GM12878 (cell line): Measurements from ENCODE around the gene SLC25A15. TPM values are rescaled to one million over a fixed set of nuclear protein-coding genes. Genes with fewer than 3 reads are reported as not detected.

ENCODE experiments used
- ATAC-seq: fragments of 200-7000 bp; cut with Tn5 transposase; 3 replicates; pipeline ENCODE4 v1.9.1; 2020; ENCODE audit warnings: mild to moderate bottlenecking, moderate library complexity
- BruUV-seq: library from RNA; stranded (reverse); fragments of 400-500 nt; replicated peaks from 2 replicates; lab custom pipeline; 2021; lab: Mats Ljungman, UMichigan
- CTCF ChIA-PET: fragments of 300-600 bp; sonication (Branson Sonifier 250); formaldehyde crosslinking; extraction: SDS; loops from one replicate; lab custom pipeline; 2021; ENCODE audit warnings: inconsistent platforms; lab: Yijun Ruan, JAX
- POLR2A ChIA-PET: fragments of 350-600 bp; formaldehyde crosslinking; extraction: SDS; loops from one replicate; lab custom pipeline; 2021; ENCODE audit warnings: inconsistent platforms; lab: Charles Lee
- RAD21 ChIA-PET: fragments of 300-600 bp; sonication (Branson Sonifier 250); formaldehyde crosslinking; loops from one replicate; lab custom pipeline; 2023; ENCODE audit warnings: antibody characterized with exemption; ENCODE audit not compliant: unreplicated experiment; lab: Charles Lee
- SMC1A ChIA-PET: fragments of 300-600 bp; sonication (Branson Sonifier 250); formaldehyde crosslinking; loops from one replicate; lab custom pipeline; 2023; ENCODE audit not compliant: unreplicated experiment, uncharacterized antibody; lab: Charles Lee
- DNase-seq: peaks from one replicate; pipeline ENCODE4 v3.0.0-alpha.2; 2011; ENCODE audit warnings: low read depth, low spot score
- FAIRE-seq: peaks from 3 replicates; lab custom pipeline; 2011; peaks lifted over from hg19 to GRCh38; lab: Jason Lieb, UNC
- H2AFZ ChIP-seq: 2 replicates; pipeline ENCODE4 v1.6.0; 2011; ENCODE audit warnings: low read depth, low read length, control low read depth; ENCODE audit not compliant: control insufficient read depth
- H3K27ac ChIP-seq: 2 replicates; pipeline ENCODE4 v1.5.1; 2011; ENCODE audit warnings: control low read depth; ENCODE audit not compliant: control insufficient read depth, insufficient read depth
- H3K27me3 ChIP-seq, 2 experiments: replicated peaks in 1 of 2; 2 replicates each; pipeline versions ENCODE4 v1.6.0 to v1.6.1; 2011; ENCODE audit warnings: low read length in 1 of 2; ENCODE audit not compliant: control insufficient read depth in 2 of 2, insufficient read depth in 2 of 2
- H3K36me3 ChIP-seq, 2 experiments: 2 replicates each; pipeline ENCODE4 v1.5.1; 2011; ENCODE audit warnings: low read length in 1 of 2; ENCODE audit not compliant: control insufficient read depth in 2 of 2, insufficient read depth in 2 of 2
- H3K4me1 ChIP-seq: 2 replicates; pipeline ENCODE4 v1.6.1; 2011; ENCODE audit warnings: mild to moderate bottlenecking, low read length, moderate library complexity, mixed read lengths; ENCODE audit not compliant: control insufficient read depth, insufficient read depth
- H3K4me2 ChIP-seq: 2 replicates; pipeline ENCODE4 v1.6.0; 2011; ENCODE audit warnings: control low read depth; ENCODE audit not compliant: control insufficient read depth, insufficient read depth
- H3K4me3 ChIP-seq: fragments of 200-600 bp; sonication (generic); 2 replicates; pipeline ENCODE4 v1.5.1; 2016
- H3K79me2 ChIP-seq: 2 replicates; pipeline ENCODE4 v1.6.0; 2011; ENCODE audit warnings: low read length; ENCODE audit not compliant: control insufficient read depth, insufficient read depth
- H3K9ac ChIP-seq: 2 replicates; pipeline ENCODE4 v1.8.0; 2011; ENCODE audit warnings: low read length, control low read depth, mixed read lengths; ENCODE audit not compliant: control insufficient read depth, insufficient read depth
- H3K9me3 ChIP-seq: replicated peaks from 3 replicates; pipeline ENCODE4 v1.5.1; 2011; ENCODE audit warnings: mild to moderate bottlenecking, low read length; ENCODE audit not compliant: control insufficient read depth, insufficient read depth
- H4K20me1 ChIP-seq: 2 replicates; pipeline ENCODE4 v1.6.0; 2011; ENCODE audit not compliant: control insufficient read depth, insufficient read depth
- CEBPB ChIP-seq, 2 experiments: fragments of 150-350 bp in 1 of 2; IDR thresholded peaks; 2 replicates each; pipeline ENCODE4 v1.6.1; 2012 to 2014; ENCODE audit warnings: low read depth in 2 of 2, low read length in 2 of 2, borderline replicate concordance in 1 of 2, inconsistent platforms in 1 of 2
- IKZF1 ChIP-seq: fragments of 450-650 bp; conservative IDR thresholded peaks from 2 replicates; pipeline ENCODE4 v1.6.1; 2017; ENCODE audit warnings: antibody characterized with exemption, mild to moderate bottlenecking
- KAT2A ChIP-seq: conservative IDR thresholded peaks from 2 replicates; pipeline ENCODE4 v1.6.1; 2011; ENCODE audit warnings: low read depth, low read length; ENCODE audit not compliant: control insufficient read depth
- NFIC ChIP-seq: IDR thresholded peaks from 2 replicates; pipeline ENCODE4 v1.6.1; 2012; ENCODE audit warnings: low read depth, mild to moderate bottlenecking, inconsistent platforms, low read length, moderate library complexity
- PML ChIP-seq: IDR thresholded peaks from 2 replicates; pipeline ENCODE4 v1.6.1; 2012; ENCODE audit warnings: low read length, inconsistent platforms
- RAD51 ChIP-seq: fragments of 450-650 bp; IDR thresholded peaks from 2 replicates; pipeline ENCODE4 v1.6.1; 2016; ENCODE audit warnings: moderate library complexity, mild to moderate bottlenecking, inconsistent platforms
- RFX5 ChIP-seq: IDR thresholded peaks from 2 replicates; pipeline ENCODE4 v1.6.1; 2011; ENCODE audit warnings: low read depth, low read length, improper control_type of control experiment
- SMAD1 ChIP-seq: fragments of 450-650 bp; IDR thresholded peaks from 2 replicates; pipeline ENCODE4 v1.6.1; 2018; ENCODE audit warnings: mild to moderate bottlenecking, low read depth; ENCODE audit not compliant: partially characterized antibody
- STAT1 ChIP-seq: fragments of 450-650 bp; conservative IDR thresholded peaks from 2 replicates; pipeline ENCODE4 v1.6.1; 2014; ENCODE audit warnings: antibody characterized with exemption, mild to moderate bottlenecking
- WGBS: methylation state at CpG from one replicate; pipeline ENCODE4 v1.1.6; 2016; ENCODE audit warnings: low lambda C conversion rate; ENCODE audit not compliant: insufficient replicate concordance, insufficient coverage; ENCODE audit errors: missing lambda C conversion rate; 5-methylcytosine and 5-hydroxymethylcytosine counted together
- in situ Hi-C: fragments of 300-500 bp; cut with MboI; formaldehyde crosslinking; loops from 9 replicates; pipeline ENCODE4 v1.14.3; 2018; ENCODE audit warnings: mixed read lengths
- intact Hi-C: fragments of 100-400 bp; cut with micrococcal nuclease; formaldehyde crosslinking; loops from one replicate; pipeline ENCODE4 v1.14.2; 2022; ENCODE audit not compliant: unreplicated experiment
- polyA plus RNA-seq, 11 experiments: library from polyadenylated mRNA; depleted of rRNA in 4 of 11; unstranded in 6 of 11; stranded (reverse) in 5 of 11; fragments of >200 nt; fragmentation: Nextera tagmentation in 4 of 11; fragmentation: Illumina TruSeq in 1 of 11; extraction: Ambion mirVana in 4 of 11; extraction: Trizol in 1 of 11; gene quantifications; 1 replicate in 1 of 11; 2 replicates in 10 of 11; pipeline versions ENCODE4 v1.2.1 to v1.2.3, GENCODE V29; 2011 to 2016; ENCODE audit warnings: inconsistent platforms in 2 of 11, missing spikeins in 2 of 11, low read depth in 1 of 11
- total RNA-seq, 4 experiments: library from RNA; depleted of rRNA in 3 of 4; stranded (reverse); fragments of >200 nt in 3 of 4; fragmentation: Illumina TruSeq in 1 of 4; extraction: Trizol in 1 of 4; gene quantifications; 2 replicates each; pipeline versions ENCODE4 v1.2.1 to v1.2.3, GENCODE V29; 2013 to 2021
- TF ChIP-seq, protein P1 (sequence below): IDR thresholded peaks from 2 replicates; pipeline ENCODE4 v1.6.1; 2011; ENCODE audit warnings: low read depth, low read length, improper control_type of control experiment, borderline replicate concordance
- TF ChIP-seq, protein P2 (sequence below): fragments of 450-650 bp; IDR thresholded peaks from 2 replicates; pipeline ENCODE4 v1.6.1; 2018; ENCODE audit warnings: borderline replicate concordance, mild to moderate bottlenecking; ENCODE audit not compliant: partially characterized antibody
- TF ChIP-seq, protein P3 (sequence below): IDR thresholded peaks from 2 replicates; pipeline ENCODE4 v1.6.1; 2011; ENCODE audit warnings: mild to moderate bottlenecking, low read depth, low read length, moderate library complexity; ENCODE audit not compliant: insufficient replicate concordance
- TF ChIP-seq, protein P4 (sequence below): IDR thresholded peaks from 2 replicates; pipeline ENCODE4 v1.6.1; 2011; ENCODE audit warnings: borderline replicate concordance, low read depth, mild to moderate bottlenecking, moderate library complexity, low read length; ENCODE audit not compliant: insufficient read depth, poor library complexity, severe bottlenecking
- TF ChIP-seq, protein P5 (sequence below): IDR thresholded peaks from 2 replicates; pipeline ENCODE4 v1.6.1; 2011; ENCODE audit warnings: borderline replicate concordance, low read depth, mild to moderate bottlenecking, moderate library complexity, mixed read lengths, low read length; ENCODE audit not compliant: insufficient read depth; ENCODE audit errors: extremely low read length

SLC25A15 gene
- total and polyA plus RNA-seq, 10 of the 15 experiments (the other 5 are each of a cell fraction or from before 2014, with no cell fraction given): 2.7 to 20.6 (median 15.0) TPM

DNA sequence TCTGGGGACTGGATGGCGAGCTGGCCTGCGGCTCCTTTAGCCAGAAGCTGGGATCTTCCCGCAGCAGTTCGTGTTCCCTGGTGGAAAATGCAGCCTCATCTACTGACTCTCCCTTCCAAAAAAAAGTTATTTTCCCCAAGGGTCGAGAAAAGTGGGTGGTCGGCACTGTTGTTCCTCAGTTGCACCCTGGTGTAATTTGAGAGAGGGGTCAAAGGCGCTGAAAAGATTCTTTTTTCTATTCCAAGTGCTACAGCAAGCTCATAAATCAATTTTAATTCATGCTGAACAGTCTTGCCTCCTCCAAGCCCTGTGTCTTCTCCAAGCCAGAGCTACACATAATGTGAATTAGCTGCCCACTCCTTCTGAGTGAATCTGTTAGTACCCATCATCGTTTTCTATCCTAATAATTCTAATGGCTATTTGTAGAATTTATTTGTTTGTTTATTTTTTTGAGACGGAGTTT is 774 bp downstream of the SLC25A15 start:
- Histone ChIP-seq H3K4me1 (peaks cover 17% of the 10 kb centered on the region), H4K20me1 (no peaks in the 10 kb centered on the region), H3K4me3 (peak overlapping the region; percentile 83), H2AFZ (peak overlapping the region; percentile 94), H3K27ac (no peak overlapping the region; the same call in 1 of the 2 replicates), H3K4me2 (peak overlapping the region; percentile 96), H3K79me2 (peaks cover 2% of the 10 kb centered on the region), H3K27me3 (no peaks in the 10 kb centered on the region), H3K36me3 (no peaks in the 10 kb centered on the region), H3K9ac (peak overlapping the region; percentile 63; the same call in 1 of the 2 replicates), H3K9me3 (no peaks in the 10 kb centered on the region)
- ChIA-PET RAD21 (interaction anchor here (1.1 to 2.3 kb wide), 4 partner anchors 13 to 144 kb away, joined by 3 to 8 read pairs (median 3); no protein-coding TSS in a partner anchor), SMC1A (interaction anchor here (0.6 to 1.7 kb wide), 5 partner anchors 11 to 160 kb away, joined by 3 to 5 read pairs (median 3); no protein-coding TSS in a partner anchor), CTCF (interaction anchor here (0.9 to 5.0 kb wide), 5 partner anchors 12 to 225 kb away, joined by 3 to 36 read pairs (median 4); no protein-coding TSS in a partner anchor), POLR2A (interaction anchor here (1.7 kb wide), 1 partner anchor 8 kb away, joined by 6 read pairs; no protein-coding TSS in a partner anchor)
- in situ Hi-C loops: loop anchor here (5.0 kb wide), 1 partner anchor 52 kb away; no protein-coding TSS in a partner anchor
- no peak for ATAC-seq
- 27% methylated on average over 9 of the region's 9 CpGs for WGBS
- DNase-seq: no peak
- intact Hi-C loops: no loop called here
- FAIRE-seq: no peak
- BruUV-seq: TSS peak; percentile 60
- TF ChIP-seq CEBPB (IDR thresholded peaks at IDR 0.05; ENCODE audit: borderline replicate concordance in 1 of 2, low read depth in 2 of 2, low read length in 2 of 2) (no peak), PML (no peak), SMAD1 (no peak), IKZF1 (no peak), NFIC (no peak), RFX5 (no peak), STAT1 (no peak), KAT2A (no peak), RAD51 (no peak)
- TF ChIP-seq, protein P1, sequence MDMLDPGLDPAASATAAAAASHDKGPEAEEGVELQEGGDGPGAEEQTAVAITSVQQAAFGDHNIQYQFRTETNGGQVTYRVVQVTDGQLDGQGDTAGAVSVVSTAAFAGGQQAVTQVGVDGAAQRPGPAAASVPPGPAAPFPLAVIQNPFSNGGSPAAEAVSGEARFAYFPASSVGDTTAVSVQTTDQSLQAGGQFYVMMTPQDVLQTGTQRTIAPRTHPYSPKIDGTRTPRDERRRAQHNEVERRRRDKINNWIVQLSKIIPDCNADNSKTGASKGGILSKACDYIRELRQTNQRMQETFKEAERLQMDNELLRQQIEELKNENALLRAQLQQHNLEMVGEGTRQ: no peak
- TF ChIP-seq, protein P2, sequence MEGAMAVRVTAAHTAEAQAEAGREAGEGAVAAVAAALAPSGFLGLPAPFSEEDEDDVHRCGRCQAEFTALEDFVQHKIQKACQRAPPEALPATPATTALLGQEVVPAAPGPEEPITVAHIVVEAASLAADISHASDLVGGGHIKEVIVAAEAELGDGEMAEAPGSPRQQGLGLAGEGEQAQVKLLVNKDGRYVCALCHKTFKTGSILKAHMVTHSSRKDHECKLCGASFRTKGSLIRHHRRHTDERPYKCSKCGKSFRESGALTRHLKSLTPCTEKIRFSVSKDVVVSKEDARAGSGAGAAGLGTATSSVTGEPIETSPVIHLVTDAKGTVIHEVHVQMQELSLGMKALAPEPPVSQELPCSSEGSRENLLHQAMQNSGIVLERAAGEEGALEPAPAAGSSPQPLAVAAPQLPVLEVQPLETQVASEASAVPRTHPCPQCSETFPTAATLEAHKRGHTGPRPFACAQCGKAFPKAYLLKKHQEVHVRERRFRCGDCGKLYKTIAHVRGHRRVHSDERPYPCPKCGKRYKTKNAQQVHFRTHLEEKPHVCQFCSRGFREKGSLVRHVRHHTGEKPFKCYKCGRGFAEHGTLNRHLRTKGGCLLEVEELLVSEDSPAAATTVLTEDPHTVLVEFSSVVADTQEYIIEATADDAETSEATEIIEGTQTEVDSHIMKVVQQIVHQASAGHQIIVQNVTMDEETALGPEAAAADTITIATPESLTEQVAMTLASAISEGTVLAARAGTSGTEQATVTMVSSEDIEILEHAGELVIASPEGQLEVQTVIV: no peak
- TF ChIP-seq, protein P3, sequence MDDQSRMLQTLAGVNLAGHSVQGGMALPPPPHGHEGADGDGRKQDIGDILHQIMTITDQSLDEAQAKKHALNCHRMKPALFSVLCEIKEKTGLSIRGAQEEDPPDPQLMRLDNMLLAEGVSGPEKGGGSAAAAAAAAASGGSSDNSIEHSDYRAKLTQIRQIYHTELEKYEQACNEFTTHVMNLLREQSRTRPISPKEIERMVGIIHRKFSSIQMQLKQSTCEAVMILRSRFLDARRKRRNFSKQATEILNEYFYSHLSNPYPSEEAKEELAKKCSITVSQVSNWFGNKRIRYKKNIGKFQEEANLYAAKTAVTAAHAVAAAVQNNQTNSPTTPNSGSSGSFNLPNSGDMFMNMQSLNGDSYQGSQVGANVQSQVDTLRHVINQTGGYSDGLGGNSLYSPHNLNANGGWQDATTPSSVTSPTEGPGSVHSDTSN: no peak
- TF ChIP-seq, protein P4, sequence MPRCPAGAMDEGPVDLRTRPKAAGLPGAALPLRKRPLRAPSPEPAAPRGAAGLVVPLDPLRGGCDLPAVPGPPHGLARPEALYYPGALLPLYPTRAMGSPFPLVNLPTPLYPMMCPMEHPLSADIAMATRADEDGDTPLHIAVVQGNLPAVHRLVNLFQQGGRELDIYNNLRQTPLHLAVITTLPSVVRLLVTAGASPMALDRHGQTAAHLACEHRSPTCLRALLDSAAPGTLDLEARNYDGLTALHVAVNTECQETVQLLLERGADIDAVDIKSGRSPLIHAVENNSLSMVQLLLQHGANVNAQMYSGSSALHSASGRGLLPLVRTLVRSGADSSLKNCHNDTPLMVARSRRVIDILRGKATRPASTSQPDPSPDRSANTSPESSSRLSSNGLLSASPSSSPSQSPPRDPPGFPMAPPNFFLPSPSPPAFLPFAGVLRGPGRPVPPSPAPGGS: no peak
- TF ChIP-seq, protein P5, sequence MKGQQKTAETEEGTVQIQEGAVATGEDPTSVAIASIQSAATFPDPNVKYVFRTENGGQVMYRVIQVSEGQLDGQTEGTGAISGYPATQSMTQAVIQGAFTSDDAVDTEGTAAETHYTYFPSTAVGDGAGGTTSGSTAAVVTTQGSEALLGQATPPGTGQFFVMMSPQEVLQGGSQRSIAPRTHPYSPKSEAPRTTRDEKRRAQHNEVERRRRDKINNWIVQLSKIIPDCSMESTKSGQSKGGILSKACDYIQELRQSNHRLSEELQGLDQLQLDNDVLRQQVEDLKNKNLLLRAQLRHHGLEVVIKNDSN: no peak
